ENCODE results near the gene TBX18.

DNA sequence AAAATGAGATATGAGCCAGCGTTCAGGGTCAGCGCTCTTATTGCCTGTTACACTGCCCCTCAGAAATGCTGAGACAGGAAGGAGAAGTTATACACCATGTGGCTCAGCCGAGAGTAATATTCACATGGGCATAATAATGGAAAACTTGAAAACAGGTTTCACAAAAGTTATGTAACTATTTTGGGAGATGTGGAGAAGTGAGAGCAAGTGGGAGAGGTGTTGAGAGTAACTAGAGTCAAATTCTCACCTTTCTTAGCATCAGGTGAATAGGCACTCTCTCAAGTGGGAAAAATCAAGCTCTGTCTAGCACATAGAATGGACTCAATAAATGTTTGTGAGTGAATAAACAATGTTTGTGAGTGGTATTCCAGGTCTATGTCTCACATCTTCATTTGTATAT is 94.5 kb downstream of the TBX18 start:
- TF ChIP-seq, protein P1, sequence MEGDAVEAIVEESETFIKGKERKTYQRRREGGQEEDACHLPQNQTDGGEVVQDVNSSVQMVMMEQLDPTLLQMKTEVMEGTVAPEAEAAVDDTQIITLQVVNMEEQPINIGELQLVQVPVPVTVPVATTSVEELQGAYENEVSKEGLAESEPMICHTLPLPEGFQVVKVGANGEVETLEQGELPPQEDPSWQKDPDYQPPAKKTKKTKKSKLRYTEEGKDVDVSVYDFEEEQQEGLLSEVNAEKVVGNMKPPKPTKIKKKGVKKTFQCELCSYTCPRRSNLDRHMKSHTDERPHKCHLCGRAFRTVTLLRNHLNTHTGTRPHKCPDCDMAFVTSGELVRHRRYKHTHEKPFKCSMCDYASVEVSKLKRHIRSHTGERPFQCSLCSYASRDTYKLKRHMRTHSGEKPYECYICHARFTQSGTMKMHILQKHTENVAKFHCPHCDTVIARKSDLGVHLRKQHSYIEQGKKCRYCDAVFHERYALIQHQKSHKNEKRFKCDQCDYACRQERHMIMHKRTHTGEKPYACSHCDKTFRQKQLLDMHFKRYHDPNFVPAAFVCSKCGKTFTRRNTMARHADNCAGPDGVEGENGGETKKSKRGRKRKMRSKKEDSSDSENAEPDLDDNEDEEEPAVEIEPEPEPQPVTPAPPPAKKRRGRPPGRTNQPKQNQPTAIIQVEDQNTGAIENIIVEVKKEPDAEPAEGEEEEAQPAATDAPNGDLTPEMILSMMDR (conservative IDR thresholded peaks at IDR 0.05; ENCODE audit: low read length) = no peak
- no peak for TF ChIP-seq EZH2phosphoT487 (IDR thresholded peaks at IDR 0.05; ENCODE audit: borderline replicate concordance, low read depth, low read length)
